HUES48 (cell line): ENCODE measurements around the gene CD2.

ENCODE experiments used
- H3K27ac ChIP-seq: one replicate; pipeline ENCODE4 v1.7.0; 2013; ENCODE audit warnings: low read depth, low read length, inconsistent platforms
- H3K27me3 ChIP-seq: 2 replicates; pipeline ENCODE4 v1.6.1; 2013; ENCODE audit warnings: mild to moderate bottlenecking, low read length; ENCODE audit not compliant: control insufficient read depth, insufficient read depth
- H3K36me3 ChIP-seq: 2 replicates; pipeline ENCODE4 v1.6.1; 2013; ENCODE audit warnings: low read length; ENCODE audit not compliant: control insufficient read depth, insufficient read depth
- H3K4me1 ChIP-seq: 2 replicates; pipeline ENCODE4 v1.6.1; 2013; ENCODE audit warnings: mild to moderate bottlenecking, low read length; ENCODE audit not compliant: control insufficient read depth, insufficient read depth
- H3K4me3 ChIP-seq: 2 replicates; pipeline ENCODE4 v1.5.1; 2013; ENCODE audit warnings: mild to moderate bottlenecking, low read depth, low read length
- H3K9ac ChIP-seq: 2 replicates; pipeline ENCODE4 v1.6.1; 2013; ENCODE audit warnings: mild to moderate bottlenecking, low read depth, low read length, moderate library complexity
- H3K9me3 ChIP-seq: 2 replicates; pipeline ENCODE4 v1.6.1; 2013; ENCODE audit warnings: low read length; ENCODE audit not compliant: control insufficient read depth, insufficient read depth

The CD2 gene

GRCh38 chr1:116793357-116793935 is 39.2 kb downstream of the CD2 start:
- Histone ChIP-seq H3K36me3 (no peaks in the 10 kb centered on the region), H3K27me3 (no peaks in the 10 kb centered on the region), H3K27ac (no peak overlapping the region), H3K9ac (no peak overlapping the region), H3K4me1 (peaks cover 13% of the 10 kb centered on the region; the same call in 1 of the 2 replicates), H3K4me3 (no peak overlapping the region), H3K9me3 (no peaks in the 10 kb centered on the region)

DNA sequence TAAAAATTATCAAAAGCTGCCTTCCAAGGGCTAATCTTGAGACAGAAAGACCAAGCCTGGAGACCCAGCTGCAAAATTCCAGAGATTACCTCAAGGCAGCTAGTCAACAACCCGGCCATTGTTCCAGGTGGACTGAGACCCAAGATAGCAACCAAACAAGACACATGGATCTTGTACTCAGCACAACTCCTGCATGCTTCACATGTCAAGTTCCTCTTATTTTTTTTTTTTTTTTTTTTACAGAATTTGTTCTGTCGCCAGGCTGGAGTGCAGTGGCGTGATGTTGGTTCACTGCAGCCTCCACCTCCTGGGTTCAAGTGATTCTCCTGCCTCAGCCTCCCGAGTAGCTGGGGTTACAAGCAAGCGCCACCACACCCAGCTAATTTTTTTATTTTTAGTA is 40.1 kb downstream of the CD2 start:
- H3K9me3 ChIP-seq: no peaks in the 10 kb centered on the region
- H3K9ac ChIP-seq: no peak overlapping the region
- no peak overlapping the region for H3K27ac ChIP-seq
- H3K4me1 ChIP-seq: peaks cover 13% of the 10 kb centered on the region; the same call in 1 of the 2 replicates
- H3K4me3 ChIP-seq: no peak overlapping the region
- H3K27me3 ChIP-seq: no peaks in the 10 kb centered on the region
- no peaks in the 10 kb centered on the region for H3K36me3 ChIP-seq

DNA sequence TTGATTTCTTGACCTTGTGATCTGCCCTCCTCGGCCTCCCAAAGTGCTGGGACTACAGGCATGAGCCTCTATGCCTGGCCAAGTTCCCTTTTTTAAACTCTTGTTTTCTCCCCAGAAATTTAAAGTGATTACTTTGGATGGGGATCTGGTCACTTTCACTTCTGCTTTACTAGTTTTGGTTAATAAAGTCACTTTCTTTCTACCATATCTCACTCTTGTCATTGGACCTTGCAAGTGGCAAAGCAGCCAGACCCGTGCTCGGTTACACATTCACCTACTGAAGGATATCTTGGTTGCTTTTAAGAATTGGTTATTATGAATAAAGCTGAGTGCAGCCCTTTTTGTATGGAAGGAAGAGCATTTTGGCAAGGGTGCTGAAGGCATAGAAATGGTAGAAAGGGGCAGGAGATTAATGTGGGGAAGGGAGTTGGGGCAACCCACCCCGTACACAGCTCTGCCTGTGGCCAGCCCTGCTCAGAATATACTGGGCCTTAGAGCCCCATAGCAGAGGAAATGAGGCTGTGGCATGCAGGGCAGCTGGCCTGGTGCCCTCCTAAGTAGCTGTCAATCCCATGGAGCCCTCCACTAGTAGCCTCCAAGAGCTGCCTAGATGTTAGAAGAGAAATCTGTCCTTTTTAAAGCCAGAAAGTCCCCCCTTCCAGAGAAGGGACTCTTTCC is 40.7 kb downstream of the CD2 start:
- no peaks in the 10 kb centered on the region for H3K27me3 ChIP-seq
- H3K9ac ChIP-seq: no peak overlapping the region
- no peaks in the 10 kb centered on the region for H3K9me3 ChIP-seq
- H3K27ac ChIP-seq: no peak overlapping the region
- H3K4me3 ChIP-seq: no peak overlapping the region
- H3K4me1 ChIP-seq: peaks cover 13% of the 10 kb centered on the region; the same call in 1 of the 2 replicates
- H3K36me3 ChIP-seq: no peaks in the 10 kb centered on the region

DNA sequence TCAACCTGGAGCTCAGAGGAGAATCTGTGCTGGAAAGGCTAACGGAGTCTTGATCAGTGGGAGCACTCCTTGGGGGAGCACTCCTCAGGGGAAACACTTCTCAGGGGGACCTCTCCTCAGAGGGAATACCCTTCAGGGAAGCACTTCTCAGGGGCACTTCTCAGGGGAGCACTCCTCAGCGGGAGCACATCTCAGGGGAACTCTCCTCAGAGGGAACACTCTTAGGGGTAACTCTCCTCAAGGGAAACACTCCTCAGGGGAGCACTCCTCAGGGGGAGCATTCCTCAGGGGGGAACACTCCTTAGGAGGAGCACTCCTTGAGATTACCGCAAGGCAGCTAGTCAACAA is 41.2 kb downstream of the CD2 start:
- no peak overlapping the region for H3K4me3 ChIP-seq
- H3K4me1 ChIP-seq: peaks cover 13% of the 10 kb centered on the region; the same call in 1 of the 2 replicates
- H3K9me3 ChIP-seq: no peaks in the 10 kb centered on the region
- no peaks in the 10 kb centered on the region for H3K27me3 ChIP-seq
- H3K27ac ChIP-seq: no peak overlapping the region
- no peak overlapping the region for H3K9ac ChIP-seq
- no peaks in the 10 kb centered on the region for H3K36me3 ChIP-seq

- Histone ChIP-seq H3K27me3 (no peaks in the 10 kb centered on the region), H3K9ac (no peak overlapping the region), H3K9me3 (no peaks in the 10 kb centered on the region), H3K27ac (no peak overlapping the region), H3K36me3 (no peaks in the 10 kb centered on the region), H3K4me1 (peaks cover 17% of the 10 kb centered on the region), H3K4me3 (no peak overlapping the region)
These were observed 50.5 kb downstream of the CD2 start for GRCh38 chr1:116804736-116805135.

GRCh38 chr1:116805398-116805797 is 51.2 kb downstream of the CD2 start:
- H3K27ac ChIP-seq: no peak overlapping the region

DNA sequence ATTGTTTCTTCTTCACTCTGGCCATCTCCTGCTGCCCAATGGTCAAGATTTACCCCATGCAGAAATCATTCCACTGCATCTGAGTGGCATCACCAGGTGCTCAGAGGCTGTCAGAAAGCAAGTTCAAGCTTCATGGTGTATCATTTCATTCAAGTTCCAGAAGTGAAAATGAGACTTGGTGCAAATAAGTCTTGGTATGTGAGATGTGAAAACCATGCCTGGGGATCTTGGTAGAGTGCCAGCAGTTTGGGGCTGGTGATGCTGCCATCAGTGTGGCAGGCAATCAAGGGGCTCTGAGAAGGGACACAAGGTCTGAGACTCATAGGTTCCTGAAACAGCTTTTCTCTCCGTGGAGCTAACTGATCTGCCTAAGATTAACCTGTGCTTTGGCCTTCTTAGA is 52.0 kb downstream of the CD2 start:
- Histone ChIP-seq H3K4me3 (no peak overlapping the region), H3K9me3 (no peaks in the 10 kb centered on the region), H3K9ac (no peak overlapping the region), H3K4me1 (peaks cover 17% of the 10 kb centered on the region), H3K27me3 (no peaks in the 10 kb centered on the region), H3K36me3 (no peaks in the 10 kb centered on the region), H3K27ac (no peak overlapping the region)

More at GRCh38 chr1:116805398-116805797, 51.2 kb downstream of the CD2 start:
- H3K36me3 ChIP-seq: no peaks in the 10 kb centered on the region
- H3K9ac ChIP-seq: no peak overlapping the region
- H3K4me3 ChIP-seq: no peak overlapping the region
- no peaks in the 10 kb centered on the region for H3K9me3 ChIP-seq
- no peaks in the 10 kb centered on the region for H3K27me3 ChIP-seq
- H3K4me1 ChIP-seq: peaks cover 17% of the 10 kb centered on the region

GRCh38 chr1:116806671-116807070 is 52.4 kb downstream of the CD2 start:
- Histone ChIP-seq H3K9ac (no peak overlapping the region), H3K9me3 (no peaks in the 10 kb centered on the region), H3K27me3 (no peaks in the 10 kb centered on the region), H3K36me3 (no peaks in the 10 kb centered on the region), H3K27ac (no peak overlapping the region), H3K4me1 (peaks cover 17% of the 10 kb centered on the region), H3K4me3 (no peak overlapping the region)

DNA sequence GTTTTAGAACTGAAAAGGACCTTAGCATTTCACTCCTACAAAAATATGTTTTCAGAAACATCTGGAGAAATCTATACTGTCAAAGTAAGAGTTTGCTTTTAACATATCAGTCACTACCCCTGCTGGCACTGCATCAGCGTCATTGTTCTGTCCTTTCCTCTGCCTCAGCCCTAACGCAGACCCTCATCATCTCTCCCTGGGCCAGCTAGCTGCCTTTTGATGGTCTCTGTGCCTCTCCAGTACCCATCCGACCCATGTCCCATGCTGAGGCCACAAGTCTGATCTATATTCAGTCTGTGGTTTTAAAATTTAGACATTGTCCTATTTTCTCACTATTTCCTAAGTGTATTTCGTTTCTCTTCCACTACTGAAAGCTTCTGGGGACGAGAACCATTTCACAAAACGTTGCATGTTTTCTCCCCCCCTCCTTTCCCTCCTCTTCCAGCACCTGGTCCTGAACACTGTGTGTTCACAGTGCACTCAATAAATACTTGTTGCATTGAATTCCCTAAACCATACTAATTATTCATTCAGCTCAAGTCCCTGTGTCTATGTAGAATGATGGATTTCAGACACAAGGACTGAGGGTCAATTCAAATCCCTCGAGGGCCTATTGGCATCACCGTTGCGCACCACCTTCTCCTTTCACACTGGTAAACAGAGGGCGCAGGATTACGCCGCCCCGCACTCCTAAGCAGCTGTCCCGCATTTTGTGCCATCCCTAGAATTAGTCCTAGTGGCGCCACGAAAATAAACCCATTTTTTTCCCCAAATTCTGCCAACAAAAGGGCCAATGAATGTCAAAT is 53.4 kb downstream of the CD2 start:
- no peak overlapping the region for H3K4me3 ChIP-seq
- no peaks in the 10 kb centered on the region for H3K27me3 ChIP-seq
- peak overlapping the region; percentile 36 for H3K27ac ChIP-seq
- peaks cover 17% of the 10 kb centered on the region for H3K4me1 ChIP-seq
- no peaks in the 10 kb centered on the region for H3K9me3 ChIP-seq
- H3K9ac ChIP-seq: no peak overlapping the region
- H3K36me3 ChIP-seq: no peaks in the 10 kb centered on the region

DNA sequence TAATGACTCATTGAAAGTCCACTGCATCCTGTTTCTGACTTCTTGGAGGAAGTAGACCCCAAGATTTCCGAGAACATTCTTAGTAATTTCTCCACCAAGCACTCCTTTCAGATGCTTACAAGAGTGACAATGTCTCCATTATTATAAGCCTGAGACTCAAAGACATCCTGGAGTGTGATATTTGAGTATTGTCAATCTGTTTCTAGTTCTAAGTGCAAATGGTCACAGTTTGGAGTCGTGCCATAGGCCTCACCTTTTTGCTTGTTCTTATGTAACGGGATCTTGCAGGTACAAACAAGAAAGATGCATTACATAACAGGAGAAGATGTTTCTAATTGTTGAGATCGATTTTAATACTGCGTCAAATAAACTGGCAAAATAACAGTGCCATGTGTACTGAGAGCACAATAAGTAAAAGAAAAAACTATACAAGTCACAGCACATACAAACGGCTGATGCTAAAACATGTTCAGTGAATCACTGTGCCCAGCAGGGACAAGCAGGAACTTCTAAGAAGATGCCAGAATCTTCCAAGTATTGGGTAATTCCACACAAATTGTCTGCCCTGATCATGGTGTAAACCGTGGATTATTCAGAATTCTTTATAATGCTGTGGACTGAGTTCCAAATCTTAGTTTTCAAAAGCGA is 54.1 kb downstream of the CD2 start:
- H3K9ac ChIP-seq: no peak overlapping the region
- no peaks in the 10 kb centered on the region for H3K36me3 ChIP-seq
- no peak overlapping the region for H3K4me3 ChIP-seq
- H3K4me1 ChIP-seq: peaks cover 17% of the 10 kb centered on the region
- H3K27me3 ChIP-seq: no peaks in the 10 kb centered on the region
- no peaks in the 10 kb centered on the region for H3K9me3 ChIP-seq
- peak overlapping the region; percentile 36 for H3K27ac ChIP-seq
